GM12874 (cell line): ENCODE data around the gene PTGDR2.

Source experiments
- CTCF ChIP-seq: IDR thresholded peaks from 2 replicates; pipeline ENCODE4 v1.5.1; 2011; ENCODE audit warnings: low read depth, mild to moderate bottlenecking, control low read depth, low read length, moderate library complexity; ENCODE audit not compliant: insufficient read depth

Gene PTGDR2

GRCh38 chr11:60816590-60817157, 39.1 kb downstream of the PTGDR2 start:
- no peak for TF ChIP-seq CTCF

GRCh38 chr11:60814112-60814511, 41.6 kb downstream of the PTGDR2 start:
- no peak for TF ChIP-seq CTCF

GRCh38 chr11:60813324-60813723, 42.4 kb downstream of the PTGDR2 start:
- no peak for TF ChIP-seq CTCF

- TF ChIP-seq CTCF, result no peak
These were observed 45.2 kb downstream of the PTGDR2 start for GRCh38 chr11:60810569-60810968.

GRCh38 chr11:60810151-60810550, 45.6 kb downstream of the PTGDR2 start:
- TF ChIP-seq CTCF, result no peak

GRCh38 chr11:60809691-60810090, 46.1 kb downstream of the PTGDR2 start:
- no peak for TF ChIP-seq CTCF

GRCh38 chr11:60809249-60809648, 46.5 kb downstream of the PTGDR2 start:
- no peak for TF ChIP-seq CTCF
